GM12878 (cell line): ENCODE measurements around the gene GPBAR1. TPM values are rescaled to one million over a fixed set of nuclear protein-coding genes. Genes with fewer than 3 reads are reported as not detected.

Experiments used
- ATAC-seq: fragments of 200-7000 bp; cut with Tn5 transposase; 3 replicates; pipeline ENCODE4 v1.9.1; 2020; ENCODE audit warnings: mild to moderate bottlenecking, moderate library complexity
- Bru-seq: library from RNA; stranded (reverse); fragments of 400-500 nt; gene quantifications from one replicate; lab custom pipeline; 2021; lab: Mats Ljungman, UMichigan
- BruChase-seq, 2 experiments: library from RNA; stranded (reverse); fragments of 400-500 nt; gene quantifications; one replicate each; lab custom pipeline; 2021; lab: Mats Ljungman, UMichigan
- BruUV-seq: library from RNA; stranded (reverse); fragments of 400-500 nt; replicated peaks from 2 replicates; lab custom pipeline; 2021; lab: Mats Ljungman, UMichigan
- CTCF ChIA-PET: fragments of 300-600 bp; sonication (Branson Sonifier 250); formaldehyde crosslinking; extraction: SDS; loops from one replicate; lab custom pipeline; 2021; ENCODE audit warnings: inconsistent platforms; lab: Yijun Ruan, JAX
- POLR2A ChIA-PET: fragments of 350-600 bp; formaldehyde crosslinking; extraction: SDS; loops from one replicate; lab custom pipeline; 2021; ENCODE audit warnings: inconsistent platforms; lab: Charles Lee
- RAD21 ChIA-PET: fragments of 300-600 bp; sonication (Branson Sonifier 250); formaldehyde crosslinking; loops from one replicate; lab custom pipeline; 2023; ENCODE audit warnings: antibody characterized with exemption; ENCODE audit not compliant: unreplicated experiment; lab: Charles Lee
- SMC1A ChIA-PET: fragments of 300-600 bp; sonication (Branson Sonifier 250); formaldehyde crosslinking; loops from one replicate; lab custom pipeline; 2023; ENCODE audit not compliant: unreplicated experiment, uncharacterized antibody; lab: Charles Lee
- DNase-seq: peaks from one replicate; pipeline ENCODE4 v3.0.0-alpha.2; 2011; ENCODE audit warnings: low read depth, low spot score
- FAIRE-seq: peaks from 3 replicates; lab custom pipeline; 2011; peaks lifted over from hg19 to GRCh38; lab: Jason Lieb, UNC
- H2AFZ ChIP-seq: 2 replicates; pipeline ENCODE4 v1.6.0; 2011; ENCODE audit warnings: low read depth, low read length, control low read depth; ENCODE audit not compliant: control insufficient read depth
- H3K27ac ChIP-seq: 2 replicates; pipeline ENCODE4 v1.5.1; 2011; ENCODE audit warnings: control low read depth; ENCODE audit not compliant: control insufficient read depth, insufficient read depth
- H3K27me3 ChIP-seq, 2 experiments: replicated peaks in 1 of 2; 2 replicates each; pipeline versions ENCODE4 v1.6.0 to v1.6.1; 2011; ENCODE audit warnings: low read length in 1 of 2; ENCODE audit not compliant: control insufficient read depth in 2 of 2, insufficient read depth in 2 of 2
- H3K36me3 ChIP-seq, 2 experiments: 2 replicates each; pipeline ENCODE4 v1.5.1; 2011; ENCODE audit warnings: low read length in 1 of 2; ENCODE audit not compliant: control insufficient read depth in 2 of 2, insufficient read depth in 2 of 2
- H3K4me1 ChIP-seq: 2 replicates; pipeline ENCODE4 v1.6.1; 2011; ENCODE audit warnings: mild to moderate bottlenecking, low read length, moderate library complexity, mixed read lengths; ENCODE audit not compliant: control insufficient read depth, insufficient read depth
- H3K4me2 ChIP-seq: 2 replicates; pipeline ENCODE4 v1.6.0; 2011; ENCODE audit warnings: control low read depth; ENCODE audit not compliant: control insufficient read depth, insufficient read depth
- H3K4me3 ChIP-seq: fragments of 200-600 bp; sonication (generic); 2 replicates; pipeline ENCODE4 v1.5.1; 2016
- H3K79me2 ChIP-seq: 2 replicates; pipeline ENCODE4 v1.6.0; 2011; ENCODE audit warnings: low read length; ENCODE audit not compliant: control insufficient read depth, insufficient read depth
- H3K9ac ChIP-seq: 2 replicates; pipeline ENCODE4 v1.8.0; 2011; ENCODE audit warnings: low read length, control low read depth, mixed read lengths; ENCODE audit not compliant: control insufficient read depth, insufficient read depth
- H3K9me3 ChIP-seq: replicated peaks from 3 replicates; pipeline ENCODE4 v1.5.1; 2011; ENCODE audit warnings: mild to moderate bottlenecking, low read length; ENCODE audit not compliant: control insufficient read depth, insufficient read depth
- H4K20me1 ChIP-seq: 2 replicates; pipeline ENCODE4 v1.6.0; 2011; ENCODE audit not compliant: control insufficient read depth, insufficient read depth
- ATF2 ChIP-seq: IDR thresholded peaks from 2 replicates; pipeline ENCODE4 v1.6.1; 2012; ENCODE audit warnings: low read length, inconsistent platforms
- ATF7 ChIP-seq: fragments of 450-650 bp; IDR thresholded peaks from 2 replicates; pipeline ENCODE4 v1.6.1; 2016; ENCODE audit warnings: low read depth, mild to moderate bottlenecking
- CBFB ChIP-seq: IDR thresholded peaks from 2 replicates; pipeline ENCODE4 v1.6.1; 2016; ENCODE audit warnings: antibody characterized with exemption, low read depth
- CHD1 ChIP-seq: IDR thresholded peaks from 2 replicates; pipeline ENCODE4 v1.6.1; 2012; ENCODE audit warnings: low read depth, low read length, improper control_type of control experiment
- E2F8 ChIP-seq: fragments of 450-650 bp; IDR thresholded peaks from 2 replicates; pipeline ENCODE4 v1.6.1; 2018; ENCODE audit warnings: mild to moderate bottlenecking, low read depth, moderate library complexity; ENCODE audit not compliant: partially characterized antibody
- E4F1 ChIP-seq: fragments of 450-650 bp; IDR thresholded peaks from 2 replicates; pipeline ENCODE4 v1.6.1; 2018; ENCODE audit warnings: borderline replicate concordance, mild to moderate bottlenecking; ENCODE audit not compliant: partially characterized antibody
- FOXM1 ChIP-seq: IDR thresholded peaks from 2 replicates; pipeline ENCODE4 v1.6.1; 2012; ENCODE audit warnings: low read depth, mild to moderate bottlenecking, inconsistent platforms, low read length, moderate library complexity
- IRF5 ChIP-seq: fragments of 450-650 bp; IDR thresholded peaks from 2 replicates; pipeline ENCODE4 v1.6.1; 2017; ENCODE audit warnings: borderline replicate concordance
- RBBP5 ChIP-seq: fragments of 200-600 bp; sonication (generic); conservative IDR thresholded peaks from 2 replicates; pipeline ENCODE4 v1.6.1; 2016
- TCF12 ChIP-seq: IDR thresholded peaks from 2 replicates; pipeline ENCODE4 v1.6.1; 2011; ENCODE audit warnings: low read depth, mild to moderate bottlenecking, low read length
- ZNF217 ChIP-seq: fragments of 450-650 bp; IDR thresholded peaks from 2 replicates; pipeline ENCODE4 v1.6.1; 2017; ENCODE audit warnings: antibody characterized with exemption, mild to moderate bottlenecking
- WGBS: methylation state at CpG from one replicate; pipeline ENCODE4 v1.1.6; 2016; ENCODE audit warnings: low lambda C conversion rate; ENCODE audit not compliant: insufficient replicate concordance, insufficient coverage; ENCODE audit errors: missing lambda C conversion rate; 5-methylcytosine and 5-hydroxymethylcytosine counted together
- in situ Hi-C: fragments of 300-500 bp; cut with MboI; formaldehyde crosslinking; loops from 9 replicates; pipeline ENCODE4 v1.14.3; 2018; ENCODE audit warnings: mixed read lengths
- intact Hi-C: fragments of 100-400 bp; cut with micrococcal nuclease; formaldehyde crosslinking; loops from one replicate; pipeline ENCODE4 v1.14.2; 2022; ENCODE audit not compliant: unreplicated experiment
- long read RNA-seq, 2 experiments: library from polyadenylated mRNA; unstranded; transcript quantifications; one replicate each; pipeline ENCODE4 v2.0.0, GENCODE V29; 2019 to 2020
- polyA minus RNA-seq, 3 experiments: library from RNA; depleted of rRNA, polyadenylated mRNA; stranded (reverse); fragments of >200 nt; gene quantifications; 2 replicates each; pipeline ENCODE4 v1.2.3, GENCODE V29; 2011
- polyA plus RNA-seq, 11 experiments: library from polyadenylated mRNA; depleted of rRNA in 4 of 11; unstranded in 6 of 11; stranded (reverse) in 5 of 11; fragments of >200 nt; fragmentation: Nextera tagmentation in 4 of 11; fragmentation: Illumina TruSeq in 1 of 11; extraction: Ambion mirVana in 4 of 11; extraction: Trizol in 1 of 11; gene quantifications; 1 replicate in 1 of 11; 2 replicates in 10 of 11; pipeline versions ENCODE4 v1.2.1 to v1.2.3, GENCODE V29; 2011 to 2016; ENCODE audit warnings: inconsistent platforms in 2 of 11, missing spikeins in 2 of 11, low read depth in 1 of 11
- total RNA-seq, 4 experiments: library from RNA; depleted of rRNA in 3 of 4; stranded (reverse); fragments of >200 nt in 3 of 4; fragmentation: Illumina TruSeq in 1 of 4; extraction: Trizol in 1 of 4; gene quantifications; 2 replicates each; pipeline versions ENCODE4 v1.2.1 to v1.2.3, GENCODE V29; 2013 to 2021

The GPBAR1 gene
- 0.39 and 0.77 TPM in 2 replicates for total RNA-seq (2013; cell fraction: nucleolus; rRNA removed)
- total RNA-seq (2014; rRNA removed): 0.17 TPM in 1 of 2 replicates, not detected in the other
- total RNA-seq (2014; rRNA removed; fragmentation: Illumina TruSeq; extraction: Trizol): 0.09 TPM in 2 replicates
- 0.13 and 0.36 TPM in 2 replicates for total RNA-seq (2021)
- not detected for polyA plus RNA-seq (2011; ENCODE audit: low read depth)
- polyA plus RNA-seq (2011; rRNA removed): 0.03 TPM in 1 of 2 replicates, not detected in the other
- 0.03 and 0.10 TPM in 2 replicates for polyA plus RNA-seq (2011; cell fraction: cytosol; rRNA removed)
- 0.70 and 0.92 TPM in 2 replicates for polyA plus RNA-seq (2011; cell fraction: nucleus; rRNA removed)
- 0.15 and 0.38 TPM in 2 replicates for polyA plus RNA-seq (2012)
- 0.07 and 0.10 TPM in 2 replicates for polyA plus RNA-seq (2014; fragmentation: Illumina TruSeq; extraction: Trizol)
- not detected for polyA plus RNA-seq (2014; fragmentation: Nextera tagmentation; extraction: Ambion mirVana)
- polyA plus RNA-seq (2014; rRNA removed): 0.22 and 0.24 TPM in 2 replicates
- polyA plus RNA-seq (2016; fragmentation: Nextera tagmentation; extraction: Ambion mirVana): under 1 TPM in 1 of 2 experiments, not detected in 1; 0.11 TPM
- polyA minus RNA-seq (2011; rRNA and poly(A)+ RNA removed): 0.29 and 1.2 TPM in 2 replicates
- not detected in 2 replicates for polyA minus RNA-seq (2011; cell fraction: cytosol; rRNA and poly(A)+ RNA removed)
- 1.9 and 3.5 TPM in 2 replicates for polyA minus RNA-seq (2011; cell fraction: nucleus; rRNA and poly(A)+ RNA removed)
- Bru-seq, nascent RNA: percentile 36 among the genes with signal in this experiment
- percentile 35 among the genes with signal in this experiment for BruChase-seq, experiment 1, labeled RNA remaining after a 6-hour chase
- percentile 44 among the genes with signal in this experiment for BruChase-seq, experiment 2, labeled RNA remaining after a 2-hour chase
- long read RNA-seq, experiment 1: 0 reads
- long read RNA-seq, experiment 2: 0 reads

- RAD21 ChIA-PET: interaction anchor here (1.0 kb wide), 1 partner anchor 9 kb away, joined by 4 read pairs; the partner anchor contains the start of genes AAMP and PNKD
- intact Hi-C loops (no loop called here), in situ Hi-C loops (no loop called here)
- Histone ChIP-seq H3K4me3 (no peak within 1 kb of the TSS), H3K27ac (peak within 1 kb of the TSS; percentile 10; the same call in 1 of the 2 replicates), H3K9me3 (no peaks in the 10 kb centered on the region), H3K79me2 (no peaks in the 10 kb centered on the region), H4K20me1 (no peaks in the 10 kb centered on the region), H3K4me1 (peaks cover 34% of the 10 kb centered on the region), H3K36me3 (peaks cover 10 to 11% of the 10 kb centered on the region in 2 experiments), H3K27me3 (no peaks in the 10 kb centered on the region), H3K4me2 (no peak within 1 kb of the TSS; the same call in 1 of the 2 replicates), H3K9ac (no peak within 1 kb of the TSS), H2AFZ (no peak within 1 kb of the TSS)
- FAIRE-seq (no peak), ATAC-seq (no peak; the same call in 2 of the 3 replicates), DNase-seq (no peak)
- CTCF ChIA-PET: interaction anchor here (1.0 to 4.7 kb wide), 3 partner anchors 11 to 73 kb away, joined by 3 to 22 read pairs (median 3); partner anchors contain the start of genes AAMP and PNKD
- 55% methylated on average over 10 of the region's 10 CpGs for WGBS
- POLR2A ChIA-PET: interaction anchor here (1.2 kb wide), 1 partner anchor 27 kb away, joined by 3 read pairs; no protein-coding TSS in a partner anchor
- SMC1A ChIA-PET: interaction anchor here (0.6 kb wide), 1 partner anchor 73 kb away, joined by 3 read pairs; no protein-coding TSS in a partner anchor
- no TSS peak for BruUV-seq
- no peak for TF ChIP-seq E2F8
- no peak for TF ChIP-seq ATF2
- TF ChIP-seq TCF12: no peak
- no peak for TF ChIP-seq CHD1
- no peak for TF ChIP-seq ATF7
- TF ChIP-seq E4F1: no peak
- no peak for TF ChIP-seq FOXM1
- TF ChIP-seq ZNF217: no peak
- TF ChIP-seq RBBP5: no peak
- TF ChIP-seq IRF5: no peak
- TF ChIP-seq CBFB: no peak
These were observed at the start of gene GPBAR1 for GRCh38 chr2:218260742-218261422. Gene GPBAR1 (plus strand): TSS chr2:218261015. CDS start chr2:218262725, 1,710 bp downstream.
